IMR-90 (cell line): Measurements from ENCODE around the gene DVL1.

Experiments used
- CEBPB ChIP-seq: IDR thresholded peaks from 2 replicates; pipeline ENCODE4 v1.6.1; 2012; ENCODE audit warnings: low read depth, low read length, improper control_type of control experiment
- CHD1 ChIP-seq: IDR thresholded peaks from 2 replicates; pipeline ENCODE4 v1.6.1; 2012; ENCODE audit warnings: low read depth, low read length, improper control_type of control experiment
- POLR2A ChIP-seq: IDR thresholded peaks from 2 replicates; pipeline ENCODE4 v1.6.1; 2012; ENCODE audit warnings: mild to moderate bottlenecking, low read depth, low read length
- SMC3 ChIP-seq: fragments of 150-350 bp; IDR thresholded peaks from 2 replicates; pipeline ENCODE4 v1.6.1; 2016; ENCODE audit warnings: low read depth, mild to moderate bottlenecking, antibody characterized with exemption, low read length, moderate library complexity
- TF ChIP-seq, protein P1 (sequence below): conservative IDR thresholded peaks from 2 replicates; pipeline ENCODE4 v1.5.1; 2012; ENCODE audit warnings: mild to moderate bottlenecking, low read depth, low read length, improper control_type of control experiment

DNA sequence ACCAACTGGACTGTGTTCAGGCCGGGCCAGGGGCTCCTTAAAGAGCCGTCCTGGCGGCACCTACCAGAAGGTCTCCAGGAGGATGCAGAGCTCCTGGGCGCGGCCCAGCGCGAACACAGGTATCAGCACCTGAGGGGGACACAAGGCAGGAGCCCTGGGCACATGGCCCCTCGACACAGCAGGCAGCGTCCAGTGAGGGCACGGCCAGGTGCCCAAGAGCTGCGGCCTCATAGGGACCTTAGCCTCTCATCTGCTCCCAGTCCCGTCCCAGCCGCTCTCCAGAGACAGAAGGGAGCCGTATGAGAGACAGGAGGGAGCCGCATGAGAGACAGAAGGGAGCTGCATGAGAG is 35.0 kb downstream of the DVL1 start:
- TF ChIP-seq, protein P1, sequence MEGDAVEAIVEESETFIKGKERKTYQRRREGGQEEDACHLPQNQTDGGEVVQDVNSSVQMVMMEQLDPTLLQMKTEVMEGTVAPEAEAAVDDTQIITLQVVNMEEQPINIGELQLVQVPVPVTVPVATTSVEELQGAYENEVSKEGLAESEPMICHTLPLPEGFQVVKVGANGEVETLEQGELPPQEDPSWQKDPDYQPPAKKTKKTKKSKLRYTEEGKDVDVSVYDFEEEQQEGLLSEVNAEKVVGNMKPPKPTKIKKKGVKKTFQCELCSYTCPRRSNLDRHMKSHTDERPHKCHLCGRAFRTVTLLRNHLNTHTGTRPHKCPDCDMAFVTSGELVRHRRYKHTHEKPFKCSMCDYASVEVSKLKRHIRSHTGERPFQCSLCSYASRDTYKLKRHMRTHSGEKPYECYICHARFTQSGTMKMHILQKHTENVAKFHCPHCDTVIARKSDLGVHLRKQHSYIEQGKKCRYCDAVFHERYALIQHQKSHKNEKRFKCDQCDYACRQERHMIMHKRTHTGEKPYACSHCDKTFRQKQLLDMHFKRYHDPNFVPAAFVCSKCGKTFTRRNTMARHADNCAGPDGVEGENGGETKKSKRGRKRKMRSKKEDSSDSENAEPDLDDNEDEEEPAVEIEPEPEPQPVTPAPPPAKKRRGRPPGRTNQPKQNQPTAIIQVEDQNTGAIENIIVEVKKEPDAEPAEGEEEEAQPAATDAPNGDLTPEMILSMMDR: no peak
- TF ChIP-seq CEBPB: no peak
- no peak for TF ChIP-seq CHD1
- no peak for TF ChIP-seq SMC3
- no peak for TF ChIP-seq POLR2A
